ENCODE results near the gene INKA1. TPM values are rescaled to one million over a fixed set of nuclear protein-coding genes. Genes with fewer than 3 reads are reported as not detected.

The INKA1 gene
- total RNA-seq (3.3 and 7.3 TPM in 2 replicates), polyA plus RNA-seq (2.9 and 6.5 TPM in 2 replicates), polyA minus RNA-seq (ENCODE audit: low replicate concordance) (4.3 and 4.6 TPM in 2 replicates)
- polyA plus RNA-seq (2012): 5.4 and 10.5 TPM in 2 replicates

- H3K36me3 ChIP-seq (ENCODE audit: control insufficient read depth, insufficient read depth, low read length): no peaks in the 10 kb centered on the region
- peak within 1 kb of the TSS; percentile 93 for H3K4me2 ChIP-seq (ENCODE audit: extremely low read depth, insufficient read depth, low read length)
- H3K9me3 ChIP-seq (ENCODE audit: control insufficient read depth, insufficient read depth, low read depth, low read length): no peaks in the 10 kb centered on the region
- H3K27ac ChIP-seq (ENCODE audit: insufficient read depth, low read length): peak within 1 kb of the TSS; percentile 77
- DNase-seq (ENCODE audit: low read depth in 2 of 2): peak; percentile 67 to 79
- TF ChIP-seq CTCF (conservative IDR thresholded peaks at IDR 0.05 in 1 of 2, IDR thresholded peaks at IDR 0.05 in 1 of 2; ENCODE audit: low read depth in 1 of 2, low read length in 2 of 2) (peak; percentile 61 to 85), EZH2 (IDR thresholded peaks at IDR 0.05; ENCODE audit: low read length, missing control alignments) (no peak)
- H4K20me1 ChIP-seq (ENCODE audit: control insufficient read depth, extremely low read depth, insufficient read depth, low read length): no peaks in the 10 kb centered on the region
- H3K4me1 ChIP-seq (ENCODE audit: control insufficient read depth, extremely low read depth, insufficient read depth, low read length): peaks cover 32% of the 10 kb centered on the region
- no peaks in the 10 kb centered on the region for H3K27me3 ChIP-seq (ENCODE audit: control insufficient read depth, insufficient read depth, low read length)
- H3K4me3 ChIP-seq (replicated peaks in 1 of 4; ENCODE audit: control extremely low read depth in 1 of 4, insufficient read depth in 1 of 4, low read depth in 3 of 4, low read length in 4 of 4): peak within 1 kb of the TSS; percentile 71 to 87 (median 84)
- H2AFZ ChIP-seq (ENCODE audit: low read length): peak within 1 kb of the TSS; percentile 95
- no peaks in the 10 kb centered on the region for H3K79me2 ChIP-seq (ENCODE audit: control insufficient read depth, insufficient read depth, low read length)
- H3K9ac ChIP-seq (ENCODE audit: insufficient read depth, low read length): peak within 1 kb of the TSS; percentile 81
Measured at GRCh38 chr3:49802719-49803464, at the start of gene INKA1. INKA1 (plus strand) TSS chr3:49803261; CDS start chr3:49803393, 132 bp downstream.

GRCh38 chr3:49754536-49754935 is 48.5 kb upstream of the INKA1 start:
- Histone ChIP-seq H3K9ac (ENCODE audit: insufficient read depth, low read length) (no peak overlapping the region), H3K9me3 (ENCODE audit: control insufficient read depth, insufficient read depth, low read depth, low read length) (no peaks in the 10 kb centered on the region), H3K36me3 (ENCODE audit: control insufficient read depth, insufficient read depth, low read length) (no peaks in the 10 kb centered on the region), H3K27me3 (ENCODE audit: control insufficient read depth, insufficient read depth, low read length) (no peaks in the 10 kb centered on the region), H3K4me1 (ENCODE audit: control insufficient read depth, extremely low read depth, insufficient read depth, low read length) (no peaks in the 10 kb centered on the region), H3K27ac (ENCODE audit: insufficient read depth, low read length) (no peak overlapping the region), H2AFZ (ENCODE audit: low read length) (no peak overlapping the region), H3K79me2 (ENCODE audit: control insufficient read depth, insufficient read depth, low read length) (peaks cover 39% of the 10 kb centered on the region), H3K4me2 (ENCODE audit: extremely low read depth, insufficient read depth, low read length) (no peak overlapping the region), H3K4me3 (replicated peaks in 1 of 4; ENCODE audit: control extremely low read depth in 1 of 4, insufficient read depth in 1 of 4, low read depth in 3 of 4, low read length in 4 of 4) (no peak overlapping the region), H4K20me1 (ENCODE audit: control insufficient read depth, extremely low read depth, insufficient read depth, low read length) (peaks cover 1% of the 10 kb centered on the region)
- TF ChIP-seq CTCF (conservative IDR thresholded peaks at IDR 0.05 in 1 of 2, IDR thresholded peaks at IDR 0.05 in 1 of 2; ENCODE audit: low read depth in 1 of 2, low read length in 2 of 2) (no peak), EZH2 (IDR thresholded peaks at IDR 0.05; ENCODE audit: low read length, missing control alignments) (no peak)
- no peak for DNase-seq (ENCODE audit: low read depth in 2 of 2)

GRCh38 chr3:49756036-49756435 is 47.0 kb upstream of the INKA1 start:
- Histone ChIP-seq H3K79me2 (ENCODE audit: control insufficient read depth, insufficient read depth, low read length) (peaks cover 43% of the 10 kb centered on the region), H2AFZ (ENCODE audit: low read length) (no peak overlapping the region), H3K36me3 (ENCODE audit: control insufficient read depth, insufficient read depth, low read length) (no peaks in the 10 kb centered on the region), H3K27me3 (ENCODE audit: control insufficient read depth, insufficient read depth, low read length) (no peaks in the 10 kb centered on the region), H3K4me3 (replicated peaks in 1 of 4; ENCODE audit: control extremely low read depth in 1 of 4, insufficient read depth in 1 of 4, low read depth in 3 of 4, low read length in 4 of 4) (no peak overlapping the region), H3K9ac (ENCODE audit: insufficient read depth, low read length) (no peak overlapping the region), H3K4me1 (ENCODE audit: control insufficient read depth, extremely low read depth, insufficient read depth, low read length) (no peaks in the 10 kb centered on the region), H4K20me1 (ENCODE audit: control insufficient read depth, extremely low read depth, insufficient read depth, low read length) (peaks cover 1% of the 10 kb centered on the region), H3K27ac (ENCODE audit: insufficient read depth, low read length) (no peak overlapping the region), H3K9me3 (ENCODE audit: control insufficient read depth, insufficient read depth, low read depth, low read length) (no peaks in the 10 kb centered on the region), H3K4me2 (ENCODE audit: extremely low read depth, insufficient read depth, low read length) (no peak overlapping the region)
- DNase-seq (ENCODE audit: low read depth in 2 of 2): no peak
- TF ChIP-seq EZH2 (IDR thresholded peaks at IDR 0.05; ENCODE audit: low read length, missing control alignments) (no peak), CTCF (conservative IDR thresholded peaks at IDR 0.05 in 1 of 2, IDR thresholded peaks at IDR 0.05 in 1 of 2; ENCODE audit: low read depth in 1 of 2, low read length in 2 of 2) (no peak)

Data from fibroblast of lung (primary cell).